Measurements from ENCODE around the gene RGS6. TPM values are rescaled to one million over a fixed set of nuclear protein-coding genes. Genes with fewer than 3 reads are reported as not detected.

RGS6 gene
- not detected in 2 replicates for total RNA-seq

DNA sequence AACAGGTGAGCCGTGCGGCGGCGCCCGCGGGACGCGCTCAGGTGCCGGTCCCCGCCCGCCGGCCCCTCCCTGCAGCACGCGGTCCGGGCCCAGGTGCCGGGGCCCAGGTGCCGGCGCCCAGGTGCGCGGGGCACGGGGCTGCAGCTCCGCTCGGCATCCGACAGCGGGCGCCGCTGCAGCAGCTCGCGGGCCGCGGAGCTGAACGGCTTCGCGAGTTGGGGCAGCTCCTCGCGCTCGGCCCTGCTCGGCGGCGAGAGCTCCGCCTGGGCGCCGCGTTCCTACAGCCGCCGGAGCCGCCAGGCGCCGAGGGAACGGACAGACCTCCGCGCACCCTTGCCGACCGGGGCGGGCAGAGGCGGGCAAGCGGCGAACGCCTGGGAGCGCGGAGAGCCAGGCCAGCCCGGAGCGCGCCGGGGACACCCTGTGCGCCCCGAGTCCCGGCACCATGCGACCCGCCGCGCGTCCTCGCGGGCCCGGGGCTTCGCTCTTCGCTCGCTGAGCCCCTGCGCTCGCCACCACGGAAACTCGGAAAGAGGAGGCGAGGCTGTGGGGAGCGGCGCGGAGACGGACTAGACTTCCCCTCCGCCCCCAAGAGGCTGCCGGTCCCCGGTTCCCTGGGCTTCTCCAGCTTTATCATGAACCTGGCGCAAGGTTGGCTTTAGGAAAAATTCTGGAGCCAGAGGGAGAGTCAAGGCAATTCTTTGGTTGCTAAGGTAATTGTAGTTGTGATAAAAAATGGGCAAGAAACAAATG, at the start of gene RGS6:
TSS of gene RGS6 (plus strand) at position 201 of the 753 bp plus-strand sequence.

Measured in airway epithelial cell (primary cell).